Right lobe of liver (tissue), 6 donors: Measurements from ENCODE around the gene LURAP1L. TPM values are rescaled to one million over a fixed set of nuclear protein-coding genes. Genes with fewer than 3 reads are reported as not detected.
"Not testable (repeated sequence)": the region's sequence is repeated elsewhere in the genome, so short reads cannot be mapped to it uniquely, and the experiment has no call there.

Experiments used
- ATAC-seq, 4 donors: fragments of 200-7000 bp; cut with Tn5 transposase; one replicate each; pipeline ENCODE4 v1.9.1; 2020; ENCODE audit warnings: mild to moderate bottlenecking in 4 of 4, moderate library complexity in 4 of 4
- DNase-seq, 3 donors: peaks; one replicate each; pipeline ENCODE4 v3.0.0-alpha.2; 2020
- H3K27ac ChIP-seq, 3 donors: fragments of 200-600 bp; one replicate each; pipeline ENCODE4 v1.8.0; 2022
- H3K27me3 ChIP-seq, 2 donors: fragments of 200-600 bp; one replicate each; pipeline ENCODE4 v1.8.0; 2022
- H3K36me3 ChIP-seq, 4 donors: fragments of 200-600 bp; sonication (generic) in 1 of 4; one replicate each; pipeline versions ENCODE4 v1.5.1 to v1.8.0; 2017 to 2022; ENCODE audit warnings: control low read depth in 1 of 4
- H3K4me1 ChIP-seq, 4 donors: fragments of 200-600 bp; sonication (generic) in 1 of 4; one replicate each; pipeline versions ENCODE4 v1.5.1 to v1.8.0; 2017 to 2022; ENCODE audit warnings: control low read depth in 1 of 4
- H3K4me3 ChIP-seq, 3 donors: fragments of 200-600 bp; one replicate each; pipeline ENCODE4 v1.8.0; 2022
- H3K9me3 ChIP-seq, 4 donors: fragments of 200-600 bp; sonication (generic) in 1 of 4; one replicate each; pipeline versions ENCODE4 v1.5.1 to v1.8.0; 2017 to 2022; ENCODE audit warnings: control low read depth in 1 of 4
- POLR2A ChIP-seq: fragments of 450-650 bp; IDR thresholded peaks from one replicate; pipeline ENCODE4 v1.6.1; 2017; ENCODE audit warnings: antibody characterized with exemption, mild to moderate bottlenecking
- whole genome bisulfite sequencing: methylation state at CpG from one replicate; pipeline ENCODE4 v1.1.6; 2018; ENCODE audit warnings: low coverage, low lambda C conversion rate; ENCODE audit not compliant: insufficient coverage; ENCODE audit errors: missing lambda C conversion rate; 5-methylcytosine and 5-hydroxymethylcytosine counted together
- intact Hi-C, 2 donors: fragments of 100-400 bp; cut with DNase I; formaldehyde crosslinking; loops; one replicate each; pipeline versions ENCODE4 v1.11.2 to v1.14.1; 2022
- small RNA-seq, 2 experiments: library from RNA; depleted of rRNA; stranded (forward); fragments of <200 nt; gene quantifications; one replicate each; pipeline ENCODE3, GENCODE V24; 2016
- total RNA-seq, 6 experiments: library from RNA; depleted of rRNA in 2 of 6; stranded (reverse); fragments of >200 nt in 2 of 6; fragmentation: NEBNext Ultra II Directional in 3 of 6; extraction: Animal tissue kit (Norgen Biotek cat#: 25700) in 3 of 6; gene quantifications; one replicate each; pipeline versions ENCODE4 v1.1.0 to v1.2.4, GENCODE V29; 2016 to 2023
- TF ChIP-seq, protein P1 (sequence below), 4 donors: fragments of 200-600 bp in 3 of 4; fragments of 450-650 bp in 1 of 4; IDR thresholded peaks; one replicate each; pipeline versions ENCODE4 v1.5.1 to v1.8.0; 2016 to 2022; ENCODE audit warnings: antibody characterized with exemption in 4 of 4, mild to moderate bottlenecking in 2 of 4
- donor health status: DM: no; HTN: yes; CAD: no.
- donor health status: DM: no; HTN: no; CAD: no.
- donor health status: DM: no; HTN: no; CAD: no.
- donor health status: DM: no; HTN: yes; CAD: no.
- donor health status: DM: no; HTN: yes; CAD: no.

Gene LURAP1L
- total RNA-seq, 6 experiments from 2014 or later: 9.6 to 38.0 (median 18.8) TPM

- no peak for ATAC-seq
- H3K27me3 ChIP-seq: no peaks in the 10 kb centered on the region
- H3K9me3 ChIP-seq: no peaks in the 10 kb centered on the region
- WGBS: 58% methylated on average over 3 of the region's 3 CpGs
- peaks cover 0 to 2% (median 0%) of the 10 kb centered on the region in 4 donors for H3K4me1 ChIP-seq
- H3K4me3 ChIP-seq: no peak overlapping the region
- intact Hi-C loops: no loop called here
- H3K27ac ChIP-seq: no peak overlapping the region
- no peak for DNase-seq
- H3K36me3 ChIP-seq: no peaks in the 10 kb centered on the region
- no peak for TF ChIP-seq POLR2A
- TF ChIP-seq, protein P1, sequence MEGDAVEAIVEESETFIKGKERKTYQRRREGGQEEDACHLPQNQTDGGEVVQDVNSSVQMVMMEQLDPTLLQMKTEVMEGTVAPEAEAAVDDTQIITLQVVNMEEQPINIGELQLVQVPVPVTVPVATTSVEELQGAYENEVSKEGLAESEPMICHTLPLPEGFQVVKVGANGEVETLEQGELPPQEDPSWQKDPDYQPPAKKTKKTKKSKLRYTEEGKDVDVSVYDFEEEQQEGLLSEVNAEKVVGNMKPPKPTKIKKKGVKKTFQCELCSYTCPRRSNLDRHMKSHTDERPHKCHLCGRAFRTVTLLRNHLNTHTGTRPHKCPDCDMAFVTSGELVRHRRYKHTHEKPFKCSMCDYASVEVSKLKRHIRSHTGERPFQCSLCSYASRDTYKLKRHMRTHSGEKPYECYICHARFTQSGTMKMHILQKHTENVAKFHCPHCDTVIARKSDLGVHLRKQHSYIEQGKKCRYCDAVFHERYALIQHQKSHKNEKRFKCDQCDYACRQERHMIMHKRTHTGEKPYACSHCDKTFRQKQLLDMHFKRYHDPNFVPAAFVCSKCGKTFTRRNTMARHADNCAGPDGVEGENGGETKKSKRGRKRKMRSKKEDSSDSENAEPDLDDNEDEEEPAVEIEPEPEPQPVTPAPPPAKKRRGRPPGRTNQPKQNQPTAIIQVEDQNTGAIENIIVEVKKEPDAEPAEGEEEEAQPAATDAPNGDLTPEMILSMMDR (IDR thresholded peaks at IDR 0.05): no peak
These were observed 88.0 kb downstream of the LURAP1L start for GRCh38 chr9:12862611-12863410.

DNA sequence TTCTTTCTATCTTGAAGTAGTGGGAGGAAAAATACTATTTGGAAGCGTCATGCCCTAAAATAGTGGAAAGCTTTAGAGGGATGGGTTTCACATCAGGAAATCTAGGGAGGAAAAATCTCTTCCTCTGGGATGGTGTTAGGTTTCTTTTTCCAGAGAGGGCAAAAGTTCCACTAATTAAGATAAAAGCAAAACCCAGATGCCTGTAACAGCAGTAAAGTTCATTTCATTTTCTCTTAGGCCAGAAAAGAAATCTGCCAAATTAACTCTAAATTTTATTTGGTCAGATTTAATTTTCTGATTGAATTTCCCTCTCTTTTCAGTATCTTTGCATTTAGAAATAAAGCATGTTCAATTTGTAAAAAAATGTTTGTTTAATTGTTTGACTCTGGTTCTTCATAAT lies 88.8 kb downstream of the LURAP1L start:
- WGBS: 68% methylated on average over 1 of the region's 1 CpG
- no peaks in the 10 kb centered on the region for H3K9me3 ChIP-seq
- no peak overlapping the region for H3K27ac ChIP-seq
- intact Hi-C loops: no loop called here
- no peaks in the 10 kb centered on the region for H3K27me3 ChIP-seq
- H3K36me3 ChIP-seq: no peaks in the 10 kb centered on the region
- H3K4me3 ChIP-seq: no peak overlapping the region
- H3K4me1 ChIP-seq: peaks cover 0 to 2% (median 0%) of the 10 kb centered on the region in 4 donors
- DNase-seq (no peak), ATAC-seq (no peak)
- TF ChIP-seq, protein P1 (IDR thresholded peaks at IDR 0.05): no peak
- no peak for TF ChIP-seq POLR2A

DNA sequence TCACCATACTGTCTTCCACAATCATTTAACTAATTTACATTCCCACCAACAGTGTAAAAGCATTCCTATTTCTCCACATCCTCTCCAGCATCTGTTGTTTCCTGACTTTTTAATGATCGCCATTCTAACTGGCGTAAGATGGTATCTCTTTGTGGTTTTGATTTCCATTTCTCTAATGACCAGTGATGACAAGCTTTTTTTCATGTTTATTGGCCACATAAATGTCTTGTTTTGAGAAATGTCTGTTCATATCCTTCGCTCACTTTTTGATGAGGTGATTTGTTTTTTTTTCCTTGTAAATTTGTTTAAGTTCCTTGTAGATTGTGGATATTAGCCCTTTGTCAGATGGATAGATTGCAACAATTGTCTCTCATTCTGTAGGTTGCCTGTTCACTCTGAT lies 90.6 kb downstream of the LURAP1L start:
- intact Hi-C loops, H3K9me3 ChIP-seq, DNase-seq, H3K27me3 ChIP-seq, H3K27ac ChIP-seq, H3K36me3 ChIP-seq, H3K4me3 ChIP-seq, H3K4me1 ChIP-seq, ATAC-seq: not testable (repeated sequence)
- WGBS: 96% methylated on average over 3 of the region's 3 CpGs

Small RNA genes within 50 kb of the gene (small RNA-seq; reads per million reads assigned to genes)
- 0 reads per million in 2 experiments for gene RN7SL849P

Other genes with a start within 250 kb of the LURAP1L start
- not detected for gene TYRP1, start 81.6 kb upstream of the LURAP1L start, total RNA-seq